Islet precursor cell (in vitro differentiated cells): ENCODE results near the gene ALG14.
"Not testable (repeated sequence)": the region's sequence is repeated elsewhere in the genome, so short reads cannot be mapped to it uniquely, and the experiment has no call there.

Experiments used
- DNase-seq: peaks from one replicate; pipeline ENCODE4 v3.0.0-alpha.2; 2018

ALG14 gene, protein sequence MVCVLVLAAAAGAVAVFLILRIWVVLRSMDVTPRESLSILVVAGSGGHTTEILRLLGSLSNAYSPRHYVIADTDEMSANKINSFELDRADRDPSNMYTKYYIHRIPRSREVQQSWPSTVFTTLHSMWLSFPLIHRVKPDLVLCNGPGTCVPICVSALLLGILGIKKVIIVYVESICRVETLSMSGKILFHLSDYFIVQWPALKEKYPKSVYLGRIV

DNA sequence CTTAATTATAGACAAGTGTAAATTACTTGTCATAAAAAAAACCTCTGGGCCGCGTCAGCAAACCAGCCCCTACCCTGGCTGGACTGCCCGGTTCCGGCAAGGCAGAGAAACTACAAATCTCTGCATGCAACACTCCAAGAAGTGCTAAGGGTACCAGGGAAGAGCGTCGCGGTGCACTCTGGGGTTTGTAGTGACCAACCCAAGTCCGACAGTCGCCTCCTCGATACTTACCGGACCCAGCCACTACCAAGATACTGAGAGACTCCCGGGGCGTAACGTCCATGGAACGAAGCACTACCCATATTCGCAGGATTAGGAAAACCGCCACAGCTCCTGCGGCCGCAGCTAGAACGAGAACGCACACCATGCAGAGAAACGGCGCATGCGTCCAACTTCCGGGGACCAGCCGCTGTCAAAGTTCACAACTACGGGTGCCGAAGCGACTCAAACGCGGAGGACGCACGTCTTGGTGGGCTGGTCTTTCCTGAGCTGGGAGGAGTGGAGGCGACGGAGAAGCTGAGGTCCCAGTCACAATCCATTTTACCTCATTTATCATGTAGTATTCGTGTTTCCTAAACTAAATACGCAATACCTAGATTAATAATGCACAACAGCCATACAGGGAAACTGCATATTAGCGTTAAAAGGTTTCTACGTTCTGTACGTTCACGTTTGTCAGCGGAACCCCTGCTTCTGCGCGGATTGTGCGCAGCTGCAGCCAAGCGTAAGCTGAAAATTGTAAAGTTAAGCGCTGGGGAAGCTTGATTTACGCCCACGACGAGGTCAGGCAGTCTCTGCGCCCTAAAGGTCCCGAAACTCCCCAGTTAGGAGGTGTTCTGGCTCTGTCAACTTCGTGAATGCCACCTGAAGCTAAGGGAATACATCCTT, at the start of gene ALG14:
TSS of gene ALG14 (minus strand) at position 420 of the 888 bp plus-strand sequence. CDS start at position 367, 53 bp downstream.
- DNase-seq = peak; percentile 96

DNA sequence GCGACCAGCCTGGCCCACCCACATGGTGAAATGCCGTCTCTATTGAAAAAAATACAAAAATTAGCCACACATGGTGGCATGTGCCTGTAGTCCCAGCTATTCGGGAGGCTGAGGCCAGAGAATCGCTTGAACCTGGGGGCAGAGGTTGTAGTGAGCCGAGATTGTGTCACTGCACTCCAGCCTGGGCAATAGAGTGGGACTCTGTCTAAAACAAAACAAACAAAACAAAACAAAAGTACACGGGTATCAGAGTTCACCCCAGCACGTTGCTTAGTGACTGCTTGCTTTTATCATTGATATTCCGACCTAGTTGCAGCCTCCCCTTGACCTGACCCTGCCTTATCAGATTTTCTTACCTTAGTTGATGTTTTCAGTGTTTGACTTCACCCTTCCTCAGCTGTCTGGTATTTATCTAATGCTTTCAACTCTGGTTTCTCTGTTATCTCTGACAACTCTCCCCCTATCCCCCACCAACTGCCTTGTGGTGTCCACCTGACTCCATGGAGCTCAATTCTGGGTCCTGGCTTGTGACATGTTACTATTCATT, 49.5 kb upstream of the ALG14 start:
- peak; percentile 54 for DNase-seq

DNA sequence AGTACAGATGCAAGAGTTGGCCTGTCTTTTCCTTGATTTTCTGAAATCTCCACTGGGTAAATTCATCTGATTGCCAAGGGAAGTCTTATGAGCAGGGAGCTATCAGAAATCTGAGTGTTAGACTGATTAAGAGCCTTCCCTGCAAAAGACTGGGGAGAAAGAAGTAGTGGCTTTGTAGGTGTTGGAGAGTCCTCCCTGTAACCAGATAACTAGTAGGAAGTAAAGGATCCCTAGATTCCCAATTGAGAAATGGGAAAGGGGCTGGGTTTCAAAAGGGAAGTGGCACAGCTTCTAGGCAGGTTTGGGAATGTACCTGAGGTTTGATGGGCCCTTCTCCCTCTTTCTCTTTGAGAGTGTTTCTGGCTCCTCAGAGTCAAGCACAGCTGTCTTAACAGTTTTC, 46.5 kb upstream of the ALG14 start:
- DNase-seq = no peak

DNA sequence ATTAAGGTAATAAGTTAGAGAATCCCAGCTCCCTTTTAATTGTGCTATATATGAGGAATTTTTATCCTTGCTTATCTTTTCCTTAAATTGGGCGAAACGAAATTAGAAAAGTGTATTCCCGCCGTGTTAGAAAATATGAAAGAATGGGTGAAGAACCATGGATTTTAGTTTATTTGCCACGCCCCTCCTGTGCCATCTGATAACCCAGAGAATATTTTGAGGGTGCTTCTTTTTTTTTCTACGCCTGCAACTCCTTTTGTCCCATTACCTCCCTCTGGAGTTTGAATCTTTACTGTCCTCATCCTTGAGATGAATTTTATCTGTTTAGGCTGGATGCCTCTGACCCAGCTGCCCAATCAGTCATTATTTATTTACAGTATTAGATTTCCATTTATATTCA, 46.0 kb upstream of the ALG14 start:
- no peak for DNase-seq

DNA sequence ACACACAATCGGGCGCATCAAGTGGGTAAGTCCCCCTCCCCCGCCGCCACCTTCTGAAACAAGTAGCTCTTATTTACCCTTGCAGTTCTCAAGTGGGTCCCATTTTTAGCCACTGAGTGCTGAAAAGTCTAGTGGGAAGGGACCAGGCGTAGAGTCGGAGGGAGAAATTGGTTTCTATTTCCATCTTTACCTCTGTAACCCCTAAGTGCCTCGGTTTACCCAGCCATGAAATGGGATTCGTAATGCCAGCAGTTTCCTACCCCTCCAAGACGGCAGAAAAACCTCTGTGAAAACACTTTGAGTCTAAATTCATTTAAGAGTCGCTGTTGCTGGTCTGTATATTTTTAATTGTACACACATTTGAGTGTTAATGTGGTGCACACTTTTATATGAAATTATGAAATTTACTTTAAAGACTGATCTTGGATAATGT, 45.3 kb upstream of the ALG14 start:
- no peak for DNase-seq

DNA sequence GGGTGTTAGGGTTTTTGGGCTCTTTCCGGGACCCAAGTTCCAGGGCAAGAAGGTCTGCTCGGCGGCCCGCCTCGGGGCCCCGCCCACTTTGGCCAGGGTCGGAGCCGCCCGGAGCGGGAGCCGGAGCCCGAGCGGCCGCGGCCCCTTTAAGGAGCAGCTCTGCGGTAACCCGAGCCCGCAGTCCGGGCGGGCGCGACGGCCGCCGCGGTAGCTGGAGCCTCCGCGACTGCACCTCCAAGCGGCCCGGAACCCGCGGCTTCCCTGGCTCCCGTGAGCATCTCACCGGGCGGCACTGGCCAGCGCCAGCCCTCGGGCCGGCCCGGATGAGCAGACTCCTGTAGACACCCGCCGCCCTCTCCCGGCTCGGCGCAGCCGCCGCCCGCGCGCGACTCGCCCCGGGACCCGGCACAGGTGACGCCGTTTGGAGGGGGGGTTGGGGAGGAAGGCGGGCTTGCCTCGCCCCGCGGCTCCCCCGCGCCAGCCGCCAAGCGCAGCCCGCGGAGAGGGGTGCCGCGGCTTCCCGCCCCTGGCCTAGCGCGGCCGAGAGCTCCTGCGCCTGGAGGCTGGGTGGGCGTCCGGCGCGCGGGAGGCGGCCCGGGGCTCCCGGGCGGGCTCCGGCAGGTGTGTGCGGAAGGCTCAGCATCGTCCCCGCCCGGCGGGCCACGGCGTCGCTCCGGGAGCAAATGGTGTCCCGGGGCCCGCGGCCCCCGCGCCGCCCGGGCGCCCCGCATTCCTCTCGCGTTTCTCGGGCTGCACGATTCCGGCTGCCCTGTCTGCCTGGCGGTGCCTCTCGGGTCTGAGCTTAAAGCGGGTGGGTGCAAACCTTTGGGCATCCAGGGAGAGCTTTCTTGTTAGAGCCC, 44.7 kb upstream of the ALG14 start, which contains the start of gene TLCD4:
TSS of gene TLCD4 (plus strand) at position 149 of the 860 bp plus-strand sequence. CDS start 26,547 bp downstream, outside the sequence.
- peak; percentile 83 for DNase-seq

DNA sequence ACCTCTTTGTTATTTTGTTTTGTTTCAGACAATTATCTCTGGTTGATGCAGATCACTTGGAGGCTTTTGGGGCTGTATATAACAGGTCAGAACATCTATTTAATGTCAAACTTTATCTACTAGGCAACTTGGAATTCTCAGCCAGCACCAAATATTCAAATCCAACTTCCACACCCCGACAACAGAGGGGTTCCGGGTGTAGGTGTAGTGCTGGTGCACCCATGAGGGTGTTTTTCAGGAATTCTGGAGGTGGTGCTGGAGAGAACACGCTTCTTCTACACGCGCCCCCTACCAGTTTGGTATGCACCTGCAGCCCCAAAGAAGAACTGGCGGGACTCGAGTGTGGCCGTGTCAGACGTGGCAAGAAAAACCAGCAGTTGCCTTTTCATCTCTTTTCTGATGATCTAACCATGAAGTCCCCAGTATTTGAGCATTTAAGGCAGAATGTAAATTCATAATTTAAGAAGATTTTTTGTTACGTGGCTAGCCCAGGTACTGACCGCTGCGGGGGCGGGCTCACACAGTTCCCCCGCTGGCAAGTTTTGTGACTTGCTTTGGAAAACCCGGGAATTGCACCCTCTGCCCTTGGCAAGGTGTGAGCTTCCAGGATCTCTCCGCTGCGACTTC, 43.9 kb upstream of the ALG14 start:
- peak; percentile 86 for DNase-seq

DNA sequence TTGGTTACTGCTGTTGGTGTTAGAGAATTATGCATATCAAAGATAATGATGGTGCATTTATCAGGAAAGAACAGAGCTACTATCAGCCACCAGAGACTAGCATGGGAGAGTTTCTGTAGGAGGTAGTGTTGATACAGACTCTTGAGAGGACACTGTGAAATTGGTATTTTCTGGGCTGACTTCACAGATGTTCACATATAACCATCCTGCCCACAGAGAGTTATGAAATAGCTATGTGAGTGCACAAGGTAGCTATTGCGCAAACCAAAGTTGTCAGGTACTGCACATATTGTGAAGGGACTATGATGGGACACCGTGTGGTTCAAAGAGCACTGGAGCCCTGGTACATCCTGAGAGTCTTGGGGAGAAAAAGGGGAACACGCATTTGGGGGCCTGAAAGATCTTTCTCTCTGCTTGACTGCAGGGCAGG, 43.0 kb upstream of the ALG14 start:
- no peak for DNase-seq

DNA sequence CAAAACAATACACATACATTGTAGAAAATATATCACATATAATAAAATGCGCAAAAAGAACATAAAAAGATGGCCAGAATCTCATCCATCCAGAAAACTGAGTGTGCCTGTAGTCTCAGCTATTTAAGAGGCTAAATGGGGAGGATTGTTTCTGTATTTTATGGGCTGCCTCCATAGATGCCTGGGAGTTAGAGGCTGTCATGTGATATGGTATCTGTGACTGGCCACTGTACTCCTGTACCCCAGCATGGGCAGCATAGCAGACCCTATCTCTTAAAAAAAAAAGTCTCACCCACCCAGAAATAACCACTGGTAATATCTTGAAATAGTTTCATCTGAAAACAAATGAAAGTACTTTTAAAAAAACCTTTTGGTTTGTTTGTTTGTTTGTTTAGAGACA, 40.9 kb upstream of the ALG14 start:
- no peak for DNase-seq

DNA sequence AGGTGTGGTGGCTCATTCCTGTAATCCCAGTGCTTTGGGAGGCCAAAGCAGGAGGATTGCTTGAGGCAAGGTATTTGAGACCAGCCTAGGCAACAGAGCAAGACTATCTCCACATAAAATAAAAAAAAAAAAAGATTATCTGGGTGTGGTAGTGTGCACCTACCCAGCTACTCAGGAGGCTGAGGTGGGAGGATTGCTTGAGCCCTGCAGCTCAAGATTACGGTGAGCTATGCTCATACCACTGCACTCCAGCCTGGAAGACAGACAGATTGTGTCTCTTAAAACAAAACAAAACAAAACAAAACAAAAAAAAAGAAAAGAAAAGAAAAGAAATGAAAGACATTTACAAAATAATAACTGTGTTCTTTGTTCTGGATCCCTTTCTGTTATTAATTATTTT, 38.3 kb upstream of the ALG14 start:
- DNase-seq = no peak

DNA sequence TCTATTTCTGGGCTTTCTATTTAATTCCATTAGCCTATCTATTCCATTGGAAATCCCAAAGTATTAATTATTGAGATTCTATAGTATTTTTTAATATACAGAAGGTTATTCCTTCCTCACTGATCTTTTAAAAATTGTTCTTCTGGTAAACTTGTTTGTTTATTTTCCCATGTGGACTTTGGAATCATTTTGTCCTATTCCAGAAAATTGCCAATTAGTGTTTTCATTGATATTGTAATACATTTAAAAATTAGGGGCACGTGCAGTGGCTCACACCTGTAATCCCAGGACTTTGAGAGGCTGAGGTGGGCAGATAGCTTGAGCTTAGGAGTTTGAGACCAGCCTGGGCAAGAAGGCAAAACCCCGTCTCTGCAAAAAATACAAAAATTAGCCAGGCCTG, 36.0 kb upstream of the ALG14 start:
- DNase-seq = no peak

DNA sequence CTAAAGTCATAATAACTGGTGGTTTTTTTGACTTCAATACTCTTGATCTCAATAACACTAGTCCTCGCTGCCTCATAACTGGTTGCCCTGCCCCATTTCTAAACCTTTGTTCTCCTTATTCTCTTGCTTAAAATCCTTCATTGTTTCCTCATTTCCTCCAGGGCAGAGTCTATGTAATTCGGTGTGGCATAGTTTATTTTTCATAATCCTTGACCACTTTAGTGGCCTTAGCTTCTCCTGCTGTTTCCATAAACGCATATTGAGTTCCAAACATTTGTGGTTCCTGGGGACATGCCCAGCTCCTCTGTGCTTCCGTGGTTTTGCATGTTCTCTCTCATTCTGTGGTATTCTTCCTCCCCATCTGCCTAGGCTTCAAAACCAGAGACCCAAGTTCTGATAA, 25.4 kb upstream of the ALG14 start:
- DNase-seq = no peak

DNA sequence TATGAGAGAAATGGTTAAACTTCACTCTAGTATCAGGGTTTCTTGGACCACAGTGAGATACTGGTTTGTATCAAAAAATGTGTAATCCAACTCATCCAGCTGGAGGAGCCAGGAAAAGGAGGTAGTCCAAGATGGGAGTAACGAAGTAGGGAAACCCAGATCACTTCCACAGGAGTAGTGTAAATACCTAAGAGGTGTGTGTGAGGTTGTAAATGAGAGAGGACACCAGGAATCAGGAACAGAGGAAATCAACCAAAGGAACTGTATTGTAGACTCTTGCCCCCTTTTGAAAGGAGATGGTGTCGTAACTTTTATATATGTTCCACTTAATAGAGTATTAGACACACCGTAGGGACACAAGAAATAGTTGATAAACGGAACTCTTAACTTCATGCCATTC, 24.7 kb upstream of the ALG14 start:
- DNase-seq = no peak

DNA sequence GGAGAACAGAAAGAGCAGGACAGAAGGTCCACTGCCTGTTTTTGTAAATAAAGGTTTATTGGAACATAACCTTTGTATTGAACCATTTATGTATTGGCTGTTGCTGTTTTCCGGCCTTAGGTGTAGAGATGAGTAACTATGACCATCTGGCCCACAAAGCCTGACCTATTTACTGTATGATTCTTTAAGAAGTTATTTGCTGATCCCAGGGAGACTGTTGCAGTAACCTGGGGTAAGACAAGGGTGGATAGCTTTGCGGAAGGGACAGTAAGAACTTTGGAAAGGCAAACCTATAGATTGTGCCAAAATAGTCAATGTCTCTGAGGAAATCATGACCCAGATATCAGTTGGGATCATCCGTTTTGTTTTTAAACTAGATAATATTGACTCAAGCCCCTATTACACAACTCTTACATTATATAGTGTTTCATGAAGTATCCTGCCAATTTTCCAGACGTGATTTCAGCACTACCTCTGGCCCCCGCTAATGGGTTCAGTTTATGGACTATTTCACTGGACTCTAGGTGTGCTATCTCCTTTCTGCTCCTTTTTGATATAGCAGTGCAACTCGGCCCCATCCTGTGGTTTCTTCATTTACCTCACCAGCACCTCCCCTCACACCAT, 23.6 kb upstream of the ALG14 start:
- no peak for DNase-seq

DNA sequence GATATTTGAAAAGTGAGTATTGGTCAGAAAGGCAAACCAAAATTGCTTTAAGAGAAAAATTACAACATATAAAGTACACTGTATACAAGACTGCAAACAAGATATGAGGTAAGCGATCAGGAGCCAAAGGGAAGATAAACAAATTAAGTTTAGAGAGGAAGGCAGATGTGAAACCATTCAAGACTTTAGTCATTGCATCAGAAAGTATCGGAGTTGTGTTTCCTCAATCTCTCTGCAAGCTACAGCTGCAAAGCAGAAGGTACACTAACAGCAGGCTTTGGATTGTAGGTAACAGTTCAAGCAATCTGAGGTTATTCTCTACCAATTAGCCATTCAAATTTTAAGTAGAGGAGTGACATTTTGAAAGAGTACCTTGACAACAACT, 23.1 kb upstream of the ALG14 start:
- no peak for DNase-seq

DNA sequence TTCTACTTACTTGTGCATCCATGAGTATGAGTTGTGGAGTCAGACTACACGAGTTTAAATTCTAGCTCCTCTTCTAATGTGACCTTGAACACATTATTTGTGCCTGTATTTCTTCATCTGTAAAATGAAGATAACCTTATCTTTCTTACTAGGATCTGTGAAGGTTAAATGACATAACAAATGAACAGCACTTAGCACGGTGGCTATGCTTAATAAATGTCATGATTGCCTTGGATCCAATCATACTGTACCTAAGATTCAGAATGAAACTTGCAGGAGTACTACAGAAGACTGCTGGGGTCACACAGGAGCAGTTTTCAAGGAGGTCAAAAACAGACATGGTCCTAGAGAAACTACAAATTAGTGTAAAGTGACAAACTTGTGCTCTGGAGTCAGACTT, 22.2 kb upstream of the ALG14 start:
- no peak for DNase-seq

DNA sequence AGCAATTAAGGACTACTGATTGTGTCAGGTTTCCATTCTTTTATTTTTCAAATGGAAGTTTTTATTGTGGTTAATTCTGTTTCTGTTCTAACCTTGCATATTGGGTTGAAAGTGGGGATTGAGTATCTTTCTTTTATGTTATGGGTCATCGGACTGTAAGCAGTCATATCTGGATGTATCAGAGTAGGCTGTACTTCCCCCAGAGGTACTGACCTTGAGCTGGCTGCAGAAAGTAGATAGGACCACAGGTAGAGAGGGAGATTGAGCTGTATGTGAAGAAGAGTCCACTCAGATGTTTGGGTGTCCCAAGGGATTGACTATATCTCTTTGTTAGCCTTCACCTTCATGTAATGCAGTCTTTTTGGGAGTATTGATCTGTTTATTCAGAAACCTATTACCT, 20.5 kb upstream of the ALG14 start:
- no peak for DNase-seq

DNA sequence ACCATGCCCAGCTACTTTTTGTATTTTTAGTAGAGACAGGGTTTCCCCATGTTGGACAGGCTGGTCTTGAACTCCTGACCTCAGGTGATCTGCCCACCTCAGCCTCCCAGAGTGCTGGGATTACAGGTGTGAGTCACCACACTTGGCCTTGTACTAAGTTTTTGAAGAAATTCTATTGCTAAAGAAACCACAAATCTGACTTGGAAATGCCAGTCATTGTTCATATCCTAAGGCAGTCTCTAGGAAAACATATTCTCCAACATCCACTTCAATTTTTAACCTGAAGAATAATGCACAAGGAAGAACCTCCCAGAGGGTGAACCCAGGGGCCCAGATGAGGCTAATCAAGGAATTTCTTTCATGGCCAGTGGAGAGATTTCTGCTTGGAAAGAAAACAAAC, 20.1 kb upstream of the ALG14 start:
- DNase-seq = not testable (repeated sequence)

DNA sequence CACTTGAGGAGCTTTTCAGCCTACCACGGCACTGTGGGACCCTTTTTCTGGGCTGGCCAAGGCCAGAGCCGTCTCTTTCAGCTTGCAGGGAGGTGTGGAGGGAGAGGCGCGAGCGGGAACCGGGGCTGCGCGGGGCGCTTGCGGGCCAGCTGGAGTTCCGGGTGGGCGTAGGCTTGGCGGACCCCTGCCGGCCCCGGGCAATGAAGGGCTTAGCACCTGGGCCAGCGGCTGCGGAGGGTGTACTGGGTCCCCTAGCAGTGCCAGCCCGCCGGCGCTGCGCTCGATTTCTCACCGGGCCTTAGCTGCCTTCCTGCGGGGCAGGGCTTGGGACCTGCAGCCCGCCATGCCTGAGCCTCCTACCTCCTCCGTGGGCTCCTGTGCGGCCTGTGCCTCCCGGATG, 18.5 kb upstream of the ALG14 start:
- not testable (repeated sequence) for DNase-seq

DNA sequence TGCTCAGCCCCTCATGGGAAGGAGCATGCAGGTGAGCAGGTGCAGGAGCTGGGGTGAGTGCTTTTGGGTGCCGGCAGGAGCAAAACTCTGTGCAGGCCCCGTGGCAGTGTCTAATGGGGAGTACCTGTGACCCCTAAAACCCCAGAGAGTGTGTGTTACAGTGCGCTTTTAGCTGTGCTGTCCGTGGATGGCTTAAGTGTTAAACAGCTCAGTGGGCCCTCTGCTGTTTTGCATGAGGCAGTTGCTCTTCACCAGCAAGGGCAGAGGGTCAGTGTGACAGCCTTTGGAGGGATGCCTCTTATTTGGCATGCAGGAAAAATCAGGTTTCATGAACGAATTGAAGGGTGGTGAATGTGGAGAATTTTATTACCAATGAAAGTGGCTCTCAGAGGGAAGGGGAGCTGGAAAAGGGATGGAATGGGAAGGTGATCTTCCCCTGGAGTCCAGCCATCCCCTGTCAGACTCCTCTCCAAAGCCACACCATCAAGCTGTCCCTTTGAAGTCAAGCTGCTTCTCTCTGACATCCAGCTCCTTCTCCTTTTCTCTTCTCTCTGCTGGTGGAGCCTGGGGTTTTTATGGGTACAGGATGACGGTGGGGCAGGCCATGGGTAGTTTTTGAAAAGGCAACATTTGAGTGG, 17.0 kb upstream of the ALG14 start:
- DNase-seq = no peak

DNA sequence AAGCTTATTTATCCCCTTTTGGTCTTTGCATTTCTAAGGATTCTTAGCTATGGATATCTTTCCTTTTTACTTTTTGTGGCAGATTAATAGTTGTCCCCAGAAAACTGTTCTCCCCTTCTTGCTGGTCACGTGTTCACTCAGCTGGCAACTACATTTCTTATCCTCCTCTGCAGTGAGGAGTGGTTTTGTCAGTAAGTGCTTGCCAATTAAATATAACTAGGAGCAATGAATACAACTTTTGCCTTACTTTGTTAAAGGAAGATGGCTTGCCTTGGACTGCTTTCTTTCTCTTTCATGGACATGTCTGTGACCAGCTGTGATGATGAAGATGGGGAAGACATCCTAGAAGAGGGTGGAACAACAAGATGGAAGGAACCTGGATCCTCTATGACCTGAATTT, 15.6 kb upstream of the ALG14 start:
- DNase-seq = no peak
